Natural killer cell treated with Interleukin-12 subunit alpha and Interleukin-12 subunit beta and Interleukin-15 and Interleukin-18, amount 100 ng/mL, for 72 hours (primary cell): ENCODE measurements around the gene ZNF664. TPM values are rescaled to one million over a fixed set of nuclear protein-coding genes. Genes with fewer than 3 reads are reported as not detected.
"Not testable (repeated sequence)": the region's sequence is repeated elsewhere in the genome, so short reads cannot be mapped to it uniquely, and the experiment has no call there.

Source experiments
- ATAC-seq, 2 donors: fragments of 150-1000 bp; cut with Tn5 transposase in 1 of 2; sonication (Bioruptor Pico), chemical (Tn5 transposase) in 1 of 2; 2 replicates each; pipeline ENCODE4 v1.10.0; 2021
- DNase-seq: peaks from one replicate; pipeline ENCODE4 v3.0.0; 2022; ENCODE audit warnings: low spot score
- H3K27ac Mint-ChIP-seq, 2 donors: 1 replicate in 1 of 2; 2 replicates in 1 of 2; pipeline ENCODE4 v1.8.0; 2022; ENCODE audit warnings: mixed read lengths in 2 of 2, mild to moderate bottlenecking in 1 of 2, moderate library complexity in 1 of 2
- H3K27me3 Mint-ChIP-seq, 2 donors: 1 replicate in 1 of 2; 2 replicates in 1 of 2; pipeline ENCODE4 v1.8.0; 2022; ENCODE audit warnings: mixed read lengths in 2 of 2
- H3K36me3 Mint-ChIP-seq: one replicate; pipeline ENCODE4 v1.8.0; 2022; ENCODE audit warnings: mixed read lengths
- H3K4me1 Mint-ChIP-seq, 2 donors: 1 replicate in 1 of 2; 2 replicates in 1 of 2; pipeline ENCODE4 v1.8.0; 2022; ENCODE audit warnings: low read depth in 2 of 2, mixed read lengths in 2 of 2, mild to moderate bottlenecking in 1 of 2
- H3K4me3 Mint-ChIP-seq: one replicate; pipeline ENCODE4 v1.8.0; 2022; ENCODE audit warnings: mixed read lengths
- H3K9me3 Mint-ChIP-seq: 2 replicates; pipeline ENCODE4 v1.8.0; 2022; ENCODE audit warnings: mixed read lengths
- total RNA-seq, 2 donors: library from RNA; stranded (reverse); gene quantifications; one replicate each; pipeline ENCODE4 v1.2.3, GENCODE V29; 2022

Gene ZNF664
- total RNA-seq, 2 donors from 2014 or later: 41.0 to 45.5 TPM

DNA sequence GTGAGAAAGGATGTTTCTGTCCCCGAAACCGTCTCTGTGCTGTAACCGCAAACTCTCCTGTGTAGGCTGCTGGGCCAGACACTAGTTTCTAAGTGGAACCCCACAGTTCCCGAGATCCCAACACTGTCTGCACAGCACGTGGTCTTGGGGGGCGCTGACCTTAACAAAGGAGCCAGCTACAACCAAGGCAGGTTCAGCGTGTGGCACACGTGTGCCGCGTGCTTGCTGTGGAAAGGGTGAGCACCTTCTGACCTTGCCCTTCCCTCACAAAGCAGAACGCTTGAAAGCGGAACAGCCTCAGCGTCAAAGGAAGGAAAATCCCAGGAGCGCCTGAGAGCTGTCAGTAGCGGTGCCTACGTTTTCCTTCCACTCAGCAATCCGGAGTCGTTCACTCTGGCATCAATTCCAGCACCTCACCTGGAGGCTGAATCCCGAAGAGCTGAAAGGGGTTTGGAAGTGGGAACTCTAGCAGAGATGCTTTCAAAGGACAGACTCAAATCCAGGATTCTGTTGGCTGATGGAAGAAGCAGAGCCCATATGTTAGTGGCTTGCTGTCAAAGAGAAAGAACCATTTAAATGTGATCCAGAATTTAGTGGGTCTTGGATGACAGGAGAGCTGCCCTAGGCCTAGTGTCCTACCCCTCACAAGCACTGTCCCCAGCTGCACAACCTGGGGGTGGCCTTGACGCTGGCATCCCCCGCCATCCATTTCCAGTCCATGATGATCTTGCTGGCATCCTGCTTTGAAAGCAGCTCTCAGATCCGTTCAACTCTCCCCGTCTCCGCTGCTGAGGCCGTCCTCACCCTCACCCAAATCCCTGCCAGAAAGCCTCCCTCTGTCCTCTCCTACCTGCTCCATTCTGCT, 27.5 kb upstream of the ZNF664 start:
- Mint-ChIP-seq H3K27ac (peak overlapping the region in 1 of 2 donors; percentile 64), H3K9me3 (no peaks in the 10 kb centered on the region)
- no peak for DNase-seq

GRCh38 chr12:123946152-123946515, 26.9 kb upstream of the ZNF664 start:
- Mint-ChIP-seq H3K27ac (peak overlapping the region in 1 of 2 donors; percentile 64), H3K4me3 (no peak overlapping the region), H3K27me3 (no peaks in the 10 kb centered on the region), H3K36me3 (peaks cover 11% of the 10 kb centered on the region), H3K9me3 (no peaks in the 10 kb centered on the region), H3K4me1 (peaks cover 7 to 18% of the 10 kb centered on the region in 2 donors)
- DNase-seq: no peak
- no peak for ATAC-seq

More for the DNA sequence above, 27.5 kb upstream of the ZNF664 start:
- Mint-ChIP-seq H3K4me1 (peaks cover 9 to 16% of the 10 kb centered on the region in 2 donors), H3K4me3 (no peak overlapping the region), H3K27me3 (no peaks in the 10 kb centered on the region), H3K36me3 (peaks cover 11% of the 10 kb centered on the region)
- ATAC-seq: no peak

GRCh38 chr12:123946516-123947505, 26.2 kb upstream of the ZNF664 start:
- H3K4me1 Mint-ChIP-seq: peaks cover 7 to 13% of the 10 kb centered on the region in 2 donors
- not testable (repeated sequence) for H3K9me3 Mint-ChIP-seq, H3K36me3 Mint-ChIP-seq, H3K27me3 Mint-ChIP-seq, H3K4me3 Mint-ChIP-seq, ATAC-seq, DNase-seq
- peak overlapping the region in 1 of 2 donors; percentile 64 for H3K27ac Mint-ChIP-seq

DNA sequence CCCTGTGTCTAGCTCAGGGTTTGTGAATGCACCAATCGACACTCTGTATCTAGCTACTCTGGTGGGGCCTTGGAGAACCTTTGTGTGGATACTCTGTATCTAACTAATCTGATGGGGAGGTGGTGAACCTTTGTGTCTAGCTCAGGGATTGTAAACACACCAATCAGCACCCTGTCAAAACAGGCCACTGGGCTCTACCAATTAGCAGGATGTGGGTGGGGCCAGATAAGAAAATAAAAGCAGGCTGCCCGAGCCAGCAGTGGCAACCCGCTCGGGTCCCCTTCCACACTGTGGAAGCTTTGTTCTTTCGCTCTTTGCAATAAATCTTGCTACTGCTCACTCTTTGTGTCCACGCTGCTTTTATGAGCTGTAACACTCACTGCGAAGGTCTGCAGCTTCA, 25.5 kb upstream of the ZNF664 start:
- DNase-seq, H3K4me3 Mint-ChIP-seq, H3K36me3 Mint-ChIP-seq, ATAC-seq, H3K9me3 Mint-ChIP-seq, H3K27ac Mint-ChIP-seq, H3K27me3 Mint-ChIP-seq: not testable (repeated sequence)
- peaks cover 7 to 13% of the 10 kb centered on the region in 2 donors for H3K4me1 Mint-ChIP-seq

DNA sequence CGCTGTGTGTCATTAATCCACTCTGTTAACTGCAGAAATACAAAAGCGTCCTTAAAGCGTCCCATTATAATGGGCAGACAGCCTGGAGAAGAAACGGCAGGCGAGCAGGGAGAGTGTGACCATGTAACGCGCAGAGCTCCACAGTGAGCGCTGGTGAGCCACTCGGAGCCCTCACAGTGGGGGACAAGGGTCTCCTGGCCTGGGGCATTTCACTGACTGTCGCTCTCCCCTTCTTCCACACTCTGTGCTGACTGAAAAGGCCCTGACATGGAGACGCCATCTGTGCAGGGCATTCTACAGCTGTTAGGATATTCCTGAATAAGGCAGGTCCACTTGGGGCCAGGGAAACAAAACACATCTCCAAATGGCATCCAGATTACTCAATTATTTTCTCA, 24.6 kb upstream of the ZNF664 start:
- no peak for ATAC-seq

GRCh38 chr12:123948796-123949769, 23.9 kb upstream of the ZNF664 start:
- no peaks in the 10 kb centered on the region for H3K36me3 Mint-ChIP-seq

More for the DNA sequence above, 24.6 kb upstream of the ZNF664 start:
- no peak for DNase-seq
- no peak overlapping the region for H3K27ac Mint-ChIP-seq
- H3K4me1 Mint-ChIP-seq: peaks cover 7 to 13% of the 10 kb centered on the region in 2 donors
- H3K9me3 Mint-ChIP-seq: no peaks in the 10 kb centered on the region
- no peaks in the 10 kb centered on the region for H3K36me3 Mint-ChIP-seq
- no peaks in the 10 kb centered on the region for H3K27me3 Mint-ChIP-seq
- H3K4me3 Mint-ChIP-seq: no peak overlapping the region

GRCh38 chr12:123949770-123950165, 23.2 kb upstream of the ZNF664 start:
- H3K9me3 Mint-ChIP-seq: no peaks in the 10 kb centered on the region
- H3K27me3 Mint-ChIP-seq: no peaks in the 10 kb centered on the region
- H3K27ac Mint-ChIP-seq: no peak overlapping the region
- no peaks in the 10 kb centered on the region for H3K36me3 Mint-ChIP-seq
- ATAC-seq (no peak), DNase-seq (no peak)
- H3K4me1 Mint-ChIP-seq: peaks cover 7 to 13% of the 10 kb centered on the region in 2 donors
- no peak overlapping the region for H3K4me3 Mint-ChIP-seq

More at GRCh38 chr12:123948796-123949769, 23.9 kb upstream of the ZNF664 start:
- no peaks in the 10 kb centered on the region for H3K9me3 Mint-ChIP-seq
- no peak for DNase-seq
- peaks cover 7 to 13% of the 10 kb centered on the region in 2 donors for H3K4me1 Mint-ChIP-seq
- H3K4me3 Mint-ChIP-seq: no peak overlapping the region
- H3K27ac Mint-ChIP-seq: no peak overlapping the region
- no peaks in the 10 kb centered on the region for H3K27me3 Mint-ChIP-seq
- ATAC-seq: no peak

DNA sequence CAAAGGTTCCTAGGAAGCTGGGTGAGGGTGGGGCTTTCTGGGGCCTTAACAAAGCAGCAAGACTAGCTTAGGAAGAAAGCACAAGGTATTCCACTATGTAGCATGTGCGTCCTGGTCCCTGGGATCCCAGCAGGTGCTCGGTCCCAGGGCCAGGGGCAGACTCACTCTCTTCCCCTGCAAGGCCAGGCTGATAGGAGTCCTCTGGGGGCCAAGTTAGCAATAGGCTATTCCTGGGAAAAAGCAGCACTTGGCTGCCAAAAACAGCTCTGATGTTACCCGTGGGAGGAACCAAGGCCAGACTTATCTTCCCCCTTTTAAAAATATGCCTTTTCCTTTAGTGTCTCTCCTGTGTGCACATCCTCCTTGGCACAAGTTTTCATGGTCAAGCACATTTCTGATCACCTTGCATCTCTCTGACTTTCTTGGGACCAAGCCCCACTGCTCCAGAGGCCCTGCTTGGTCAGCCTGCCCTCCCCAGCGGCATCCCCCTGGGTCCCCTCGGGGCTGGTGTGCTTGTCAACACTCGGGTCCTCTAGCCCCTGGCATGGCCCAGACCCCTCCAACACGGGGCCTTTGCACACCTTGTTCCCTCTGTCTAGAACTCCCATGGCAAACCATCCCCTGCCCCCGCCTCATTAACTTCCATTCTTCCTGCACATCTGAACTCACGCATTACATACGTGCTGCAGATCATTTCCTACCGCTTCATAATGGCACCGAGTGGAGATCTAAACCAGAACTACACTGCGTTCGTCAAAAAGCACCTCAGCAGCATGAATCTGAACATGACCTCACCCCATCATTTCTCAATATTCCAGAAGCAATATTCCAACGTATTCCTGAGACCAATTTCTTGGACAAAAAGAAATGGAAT, 22.3 kb upstream of the ZNF664 start:
- ATAC-seq: no peak
- H3K27me3 Mint-ChIP-seq: no peaks in the 10 kb centered on the region
- no peak overlapping the region for H3K4me3 Mint-ChIP-seq

GRCh38 chr12:123951467-123951866, 21.5 kb upstream of the ZNF664 start:
- no peak for ATAC-seq
- Mint-ChIP-seq H3K9me3 (no peaks in the 10 kb centered on the region), H3K27me3 (no peaks in the 10 kb centered on the region), H3K4me1 (peaks cover 7 to 8% of the 10 kb centered on the region in 2 donors), H3K4me3 (no peak overlapping the region), H3K36me3 (no peaks in the 10 kb centered on the region), H3K27ac (no peak overlapping the region)
- DNase-seq: no peak

More for the DNA sequence above, 22.3 kb upstream of the ZNF664 start:
- DNase-seq: no peak
- no peak overlapping the region for H3K27ac Mint-ChIP-seq
- H3K9me3 Mint-ChIP-seq: no peaks in the 10 kb centered on the region
- peaks cover 7 to 13% of the 10 kb centered on the region in 2 donors for H3K4me1 Mint-ChIP-seq
- no peaks in the 10 kb centered on the region for H3K36me3 Mint-ChIP-seq

DNA sequence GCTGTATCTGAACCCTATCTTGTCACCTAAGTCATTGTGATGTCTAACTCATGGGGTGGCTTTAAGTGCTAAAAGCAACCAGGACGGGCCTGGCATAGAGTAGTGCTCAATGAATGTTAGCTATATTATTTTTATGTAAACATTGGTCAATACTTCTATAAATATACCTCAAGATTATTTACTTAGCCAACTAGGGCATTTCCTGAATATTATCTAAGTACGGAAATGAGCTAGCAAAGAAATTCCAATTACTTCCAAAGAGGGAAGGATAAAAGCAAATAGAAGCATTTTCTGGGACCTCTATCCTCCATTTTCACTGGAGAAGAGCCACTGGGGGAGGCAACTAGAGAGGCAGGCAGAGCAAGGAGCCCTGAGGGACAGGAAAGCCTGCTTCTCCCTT, 21.0 kb upstream of the ZNF664 start:
- H3K27me3 Mint-ChIP-seq: no peaks in the 10 kb centered on the region
- peaks cover 7 to 8% of the 10 kb centered on the region in 2 donors for H3K4me1 Mint-ChIP-seq
- no peak for ATAC-seq
- H3K9me3 Mint-ChIP-seq: no peaks in the 10 kb centered on the region
- DNase-seq: no peak
- no peak overlapping the region for H3K27ac Mint-ChIP-seq
- H3K36me3 Mint-ChIP-seq: no peaks in the 10 kb centered on the region
- no peak overlapping the region for H3K4me3 Mint-ChIP-seq

DNA sequence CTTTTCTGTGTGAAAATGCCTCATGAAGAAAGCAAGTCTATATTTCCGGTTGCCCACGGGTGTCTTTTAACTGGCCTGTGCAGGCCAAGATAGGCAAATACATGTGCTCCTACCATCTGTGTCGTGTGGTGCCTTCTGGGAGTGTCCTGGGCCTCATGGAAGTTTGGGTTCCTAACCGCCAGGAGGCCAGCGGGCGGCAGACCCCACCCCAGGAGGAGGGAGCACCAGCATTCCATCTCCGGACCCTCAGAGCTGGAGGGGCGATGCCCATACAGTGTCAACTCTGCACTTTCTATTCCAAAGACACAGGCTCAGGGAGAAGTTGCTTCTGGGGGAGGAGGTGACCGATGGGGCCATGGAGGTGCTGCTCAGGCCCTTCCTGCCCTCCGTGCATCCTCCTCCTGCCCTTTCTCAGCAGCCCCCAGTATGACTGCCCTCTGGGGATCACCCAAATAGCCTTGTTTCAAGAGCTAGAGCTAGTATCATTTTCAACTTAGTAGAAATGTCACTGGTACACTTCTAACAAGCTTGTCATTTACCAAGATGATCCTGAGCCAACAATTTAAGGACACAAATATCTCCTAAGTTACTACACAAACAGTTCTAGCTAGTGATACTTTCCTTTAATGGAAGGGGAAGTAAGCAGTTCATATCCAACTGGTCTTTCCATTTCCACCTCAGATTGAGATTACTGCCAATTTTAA, 18.2 kb upstream of the ZNF664 start:
- H3K36me3 Mint-ChIP-seq: no peaks in the 10 kb centered on the region
- H3K4me1 Mint-ChIP-seq: peaks cover 2 to 5% of the 10 kb centered on the region in 2 donors
- no peak for ATAC-seq
- no peak overlapping the region for H3K27ac Mint-ChIP-seq
- H3K4me3 Mint-ChIP-seq: no peak overlapping the region
- DNase-seq: no peak
- H3K9me3 Mint-ChIP-seq: no peaks in the 10 kb centered on the region
- no peaks in the 10 kb centered on the region for H3K27me3 Mint-ChIP-seq

- H3K27ac Mint-ChIP-seq: peak overlapping the region in 1 of 2 donors; percentile 7
- no peak overlapping the region for H3K4me3 Mint-ChIP-seq
Measured at GRCh38 chr12:123956249-123956648, 16.8 kb upstream of the ZNF664 start.

More at GRCh38 chr12:123956249-123956648, 16.8 kb upstream of the ZNF664 start:
- no peaks in the 10 kb centered on the region for H3K36me3 Mint-ChIP-seq
- H3K9me3 Mint-ChIP-seq: no peaks in the 10 kb centered on the region
- DNase-seq: no peak
- peaks cover 2 to 4% of the 10 kb centered on the region in 2 donors for H3K4me1 Mint-ChIP-seq
- ATAC-seq: no peak
- H3K27me3 Mint-ChIP-seq: no peaks in the 10 kb centered on the region
